ENCODE data around the gene CABLES2.

The CABLES2 gene

GRCh38 chr20:62361799-62362589 lies 45.1 kb downstream of the CABLES2 start:
- Mint-ChIP-seq H3K4me1 (peaks cover 29% of the 10 kb centered on the region), H3K27me3 (no peaks in the 10 kb centered on the region), H3K27ac (no peak overlapping the region), H3K4me3 (no peak overlapping the region), H3K9me3 (no peaks in the 10 kb centered on the region), H3K36me3 (no peaks in the 10 kb centered on the region)
- ATAC-seq: no peak

GRCh38 chr20:62360854-62361798 lies 46.0 kb downstream of the CABLES2 start:
- Mint-ChIP-seq H3K4me3 (no peak overlapping the region), H3K36me3 (no peaks in the 10 kb centered on the region), H3K4me1 (peaks cover 29% of the 10 kb centered on the region), H3K27ac (no peak overlapping the region), H3K27me3 (no peaks in the 10 kb centered on the region), H3K9me3 (no peaks in the 10 kb centered on the region)
- no peak for ATAC-seq

GRCh38 chr20:62359491-62360121 lies 47.5 kb downstream of the CABLES2 start:
- Mint-ChIP-seq H3K27me3 (no peaks in the 10 kb centered on the region), H3K27ac (no peak overlapping the region), H3K4me1 (peaks cover 14% of the 10 kb centered on the region), H3K9me3 (no peaks in the 10 kb centered on the region), H3K4me3 (no peak overlapping the region), H3K36me3 (no peaks in the 10 kb centered on the region)
- ATAC-seq: no peak

- peaks cover 12% of the 10 kb centered on the region for H3K4me1 Mint-ChIP-seq
- no peaks in the 10 kb centered on the region for H3K9me3 Mint-ChIP-seq
- H3K36me3 Mint-ChIP-seq: no peaks in the 10 kb centered on the region
- no peak overlapping the region for H3K4me3 Mint-ChIP-seq
- no peak for ATAC-seq
- H3K27ac Mint-ChIP-seq: no peak overlapping the region
- no peaks in the 10 kb centered on the region for H3K27me3 Mint-ChIP-seq
These were observed 48.0 kb downstream of the CABLES2 start for GRCh38 chr20:62359043-62359490.

- Mint-ChIP-seq H3K27me3 (no peaks in the 10 kb centered on the region), H3K36me3 (no peaks in the 10 kb centered on the region), H3K4me1 (peaks cover 6% of the 10 kb centered on the region), H3K4me3 (no peak overlapping the region), H3K9me3 (no peaks in the 10 kb centered on the region), H3K27ac (no peak overlapping the region)
- no peak for ATAC-seq
These were observed 48.7 kb downstream of the CABLES2 start for GRCh38 chr20:62358171-62359042.

- Mint-ChIP-seq H3K36me3 (no peaks in the 10 kb centered on the region), H3K4me3 (no peak overlapping the region), H3K4me1 (peaks cover 6% of the 10 kb centered on the region), H3K27me3 (no peaks in the 10 kb centered on the region), H3K27ac (no peak overlapping the region), H3K9me3 (no peaks in the 10 kb centered on the region)
- no peak for ATAC-seq
These were observed 49.4 kb downstream of the CABLES2 start for GRCh38 chr20:62357681-62358080.

GRCh38 chr20:62357187-62357667 lies 49.9 kb downstream of the CABLES2 start:
- no peak overlapping the region for H3K27ac Mint-ChIP-seq
- no peaks in the 10 kb centered on the region for H3K27me3 Mint-ChIP-seq
- no peaks in the 10 kb centered on the region for H3K9me3 Mint-ChIP-seq
- H3K36me3 Mint-ChIP-seq: no peaks in the 10 kb centered on the region
- H3K4me1 Mint-ChIP-seq: peaks cover 6% of the 10 kb centered on the region
- H3K4me3 Mint-ChIP-seq: no peak overlapping the region
- ATAC-seq: no peak

GRCh38 chr20:62356589-62357186 lies 50.4 kb downstream of the CABLES2 start:
- Mint-ChIP-seq H3K36me3 (no peaks in the 10 kb centered on the region), H3K9me3 (no peaks in the 10 kb centered on the region), H3K27me3 (no peaks in the 10 kb centered on the region), H3K4me3 (no peak overlapping the region), H3K4me1 (peaks cover 6% of the 10 kb centered on the region), H3K27ac (peak overlapping the region; percentile 12)
- no peak for ATAC-seq

GRCh38 chr20:62355878-62356588 lies 51.1 kb downstream of the CABLES2 start:
- no peak overlapping the region for H3K4me3 Mint-ChIP-seq

GRCh38 chr20:62355516-62355877 lies 51.6 kb downstream of the CABLES2 start:
- H3K9me3 Mint-ChIP-seq: no peaks in the 10 kb centered on the region
- H3K27ac Mint-ChIP-seq: peak overlapping the region; percentile 12
- H3K4me3 Mint-ChIP-seq: no peak overlapping the region
- no peak for ATAC-seq
- no peaks in the 10 kb centered on the region for H3K27me3 Mint-ChIP-seq
- no peaks in the 10 kb centered on the region for H3K36me3 Mint-ChIP-seq
- H3K4me1 Mint-ChIP-seq: peaks cover 6% of the 10 kb centered on the region

More at GRCh38 chr20:62355878-62356588, 51.1 kb downstream of the CABLES2 start:
- Mint-ChIP-seq H3K36me3 (no peaks in the 10 kb centered on the region), H3K27ac (peak overlapping the region; percentile 12), H3K9me3 (no peaks in the 10 kb centered on the region), H3K4me1 (peaks cover 6% of the 10 kb centered on the region), H3K27me3 (no peaks in the 10 kb centered on the region)
- no peak for ATAC-seq

GRCh38 chr20:62354811-62355341 lies 52.2 kb downstream of the CABLES2 start:
- H3K36me3 Mint-ChIP-seq: no peaks in the 10 kb centered on the region
- H3K4me3 Mint-ChIP-seq: no peak overlapping the region
- H3K9me3 Mint-ChIP-seq: no peaks in the 10 kb centered on the region
- H3K27me3 Mint-ChIP-seq: no peaks in the 10 kb centered on the region
- no peak for ATAC-seq
- no peak overlapping the region for H3K27ac Mint-ChIP-seq
- H3K4me1 Mint-ChIP-seq: peaks cover 10% of the 10 kb centered on the region

- no peaks in the 10 kb centered on the region for H3K27me3 Mint-ChIP-seq
- no peak overlapping the region for H3K4me3 Mint-ChIP-seq
- H3K27ac Mint-ChIP-seq: no peak overlapping the region
- peaks cover 4% of the 10 kb centered on the region for H3K36me3 Mint-ChIP-seq
- no peak for ATAC-seq
- peaks cover 10% of the 10 kb centered on the region for H3K4me1 Mint-ChIP-seq
- no peaks in the 10 kb centered on the region for H3K9me3 Mint-ChIP-seq
These were observed 52.9 kb downstream of the CABLES2 start for GRCh38 chr20:62354031-62354808.
